Osteocyte (in vitro differentiated cells): ENCODE measurements around the gene CDC42BPG. TPM values are rescaled to one million over a fixed set of nuclear protein-coding genes. Genes with fewer than 3 reads are reported as not detected.

Experiments used
- DNase-seq: peaks from one replicate; pipeline ENCODE4 v3.0.0; 2021; ENCODE audit warnings: mixed read lengths; ENCODE audit not compliant: unreplicated experiment; ENCODE audit errors: extremely low spot score
- H3K27ac Mint-ChIP-seq: one replicate; pipeline ENCODE4 v1.8.0; 2021; ENCODE audit warnings: mild to moderate bottlenecking, mixed read lengths; ENCODE audit not compliant: unreplicated experiment
- H3K27me3 Mint-ChIP-seq: one replicate; pipeline ENCODE4 v1.8.0; 2021; ENCODE audit warnings: mixed read lengths; ENCODE audit not compliant: unreplicated experiment
- H3K36me3 Mint-ChIP-seq: one replicate; pipeline ENCODE4 v1.8.0; 2021; ENCODE audit warnings: mixed read lengths; ENCODE audit not compliant: unreplicated experiment
- H3K4me1 Mint-ChIP-seq: one replicate; pipeline ENCODE4 v1.8.0; 2021; ENCODE audit warnings: mixed read lengths; ENCODE audit not compliant: unreplicated experiment
- H3K4me3 Mint-ChIP-seq: one replicate; pipeline ENCODE4 v1.8.0; 2021; ENCODE audit warnings: mild to moderate bottlenecking, moderate library complexity, mixed read lengths; ENCODE audit not compliant: unreplicated experiment
- H3K9me3 Mint-ChIP-seq: one replicate; pipeline ENCODE4 v1.8.0; 2021; ENCODE audit warnings: mixed read lengths; ENCODE audit not compliant: unreplicated experiment
- CTCF ChIP-seq: fragments of 200-600 bp; sonication (generic); IDR thresholded peaks from 2 replicates; pipeline ENCODE4 v1.5.0; 2021; ENCODE audit warnings: antibody characterized with exemption, mild to moderate bottlenecking, moderate library complexity
- total RNA-seq: library from RNA; stranded (reverse); gene quantifications from 2 replicates; pipeline ENCODE4 v1.2.1, GENCODE V29; 2021

The CDC42BPG gene
- total RNA-seq, 1 donor from 2014 or later: 1.7 TPM

- Mint-ChIP-seq H3K27me3 (no peaks in the 10 kb centered on the region), H3K36me3 (peaks cover 4% of the 10 kb centered on the region), H3K27ac (peak overlapping the region; percentile 74), H3K4me3 (no peak overlapping the region), H3K4me1 (peaks cover 45% of the 10 kb centered on the region), H3K9me3 (no peaks in the 10 kb centered on the region)
- DNase-seq: no peak
- no peak for TF ChIP-seq CTCF
These were observed 6.6 kb upstream of the CDC42BPG start for GRCh38 chr11:64850979-64851567.

GRCh38 chr11:64849598-64850356 is 5.3 kb upstream of the CDC42BPG start:
- no peak for TF ChIP-seq CTCF
- Mint-ChIP-seq H3K9me3 (no peaks in the 10 kb centered on the region), H3K27me3 (no peaks in the 10 kb centered on the region), H3K36me3 (peaks cover 4% of the 10 kb centered on the region), H3K4me1 (peaks cover 37% of the 10 kb centered on the region), H3K4me3 (no peak overlapping the region), H3K27ac (no peak overlapping the region)
- DNase-seq: no peak

- Mint-ChIP-seq H3K4me3 (no peak overlapping the region), H3K4me1 (peaks cover 32% of the 10 kb centered on the region), H3K27me3 (no peaks in the 10 kb centered on the region), H3K36me3 (no peaks in the 10 kb centered on the region), H3K9me3 (no peaks in the 10 kb centered on the region), H3K27ac (no peak overlapping the region)
- no peak for TF ChIP-seq CTCF
- DNase-seq: no peak
These were observed 4.6 kb upstream of the CDC42BPG start for GRCh38 chr11:64848826-64849597.

GRCh38 chr11:64848214-64848825 is 3.9 kb upstream of the CDC42BPG start:
- H3K4me3 Mint-ChIP-seq: no peak overlapping the region
- H3K27ac Mint-ChIP-seq: no peak overlapping the region
- no peaks in the 10 kb centered on the region for H3K9me3 Mint-ChIP-seq
- TF ChIP-seq CTCF: no peak
- no peaks in the 10 kb centered on the region for H3K36me3 Mint-ChIP-seq
- peaks cover 34% of the 10 kb centered on the region for H3K4me1 Mint-ChIP-seq
- H3K27me3 Mint-ChIP-seq: no peaks in the 10 kb centered on the region
- DNase-seq: no peak
